H1 (cell line): ENCODE results near the gene CCR3. TPM values are rescaled to one million over a fixed set of nuclear protein-coding genes. Genes with fewer than 3 reads are reported as not detected.

ENCODE experiments used
- CTCF ChIA-PET: fragments of 300-600 bp; sonication (Branson Sonifier 250); formaldehyde crosslinking; loops from one replicate; lab custom pipeline; 2021; ENCODE audit not compliant: partially characterized antibody; lab: Charles Lee
- POLR2A ChIA-PET: fragments of 300-600 bp; sonication (Branson Sonifier 250); formaldehyde crosslinking; loops from one replicate; lab custom pipeline; 2021; ENCODE audit warnings: inconsistent platforms; ENCODE audit not compliant: partially characterized antibody; lab: Charles Lee
- DNase-seq, 2 experiments: peaks; one replicate each; pipeline versions ENCODE4 v3.0.0 to v3.0.0-alpha.2; 2010 to 2022; ENCODE audit warnings: low spot score in 2 of 2, low read depth in 1 of 2, mixed read lengths in 1 of 2
- FAIRE-seq: peaks from 2 replicates; lab custom pipeline; 2011; peaks lifted over from hg19 to GRCh38; lab: Jason Lieb, UNC
- H2AFZ ChIP-seq: 2 replicates; pipeline ENCODE4 v1.8.1; 2012; ENCODE audit warnings: low read length, inconsistent platforms
- H2AK5ac ChIP-seq: 2 replicates; pipeline ENCODE4 v1.6.1; 2013; ENCODE audit warnings: low read depth, low read length
- H2BK120ac ChIP-seq: replicated peaks from 2 replicates; pipeline ENCODE3; 2013; ENCODE audit warnings: low read depth, low read length, inconsistent platforms
- H2BK12ac ChIP-seq: 2 replicates; pipeline ENCODE4 v1.6.1; 2013; ENCODE audit warnings: low read depth, low read length
- H2BK15ac ChIP-seq: 2 replicates; pipeline ENCODE4 v1.6.1; 2013; ENCODE audit warnings: low read length
- H2BK20ac ChIP-seq: 2 replicates; pipeline ENCODE4 v1.6.1; 2013; ENCODE audit warnings: low read length
- H2BK5ac ChIP-seq: 2 replicates; pipeline ENCODE4 v1.6.1; 2013; ENCODE audit warnings: low read depth, low read length
- H3K14ac ChIP-seq: 2 replicates; pipeline ENCODE4 v1.6.1; 2013; ENCODE audit warnings: inconsistent platforms; ENCODE audit not compliant: insufficient read length
- H3K18ac ChIP-seq: 2 replicates; pipeline ENCODE4 v1.6.1; 2013; ENCODE audit warnings: low read length; ENCODE audit errors: extremely low read depth
- H3K23ac ChIP-seq: 2 replicates; pipeline ENCODE4 v1.6.1; 2013; ENCODE audit warnings: inconsistent platforms; ENCODE audit not compliant: insufficient read length
- H3K23me2 ChIP-seq: 2 replicates; pipeline ENCODE4 v1.6.1; 2013; ENCODE audit warnings: low read depth, low read length
- H3K27ac ChIP-seq: 2 replicates; pipeline ENCODE4 v1.6.1; 2011; ENCODE audit warnings: low read depth, low read length, inconsistent platforms
- H3K27me3 ChIP-seq, 4 experiments: replicated peaks in 1 of 4; 1 replicate in 1 of 4; 2 replicates in 3 of 4; pipeline versions ENCODE4 v1.6.1 to v1.8.1; 2011 to 2013; ENCODE audit warnings: low read length in 3 of 4, mild to moderate bottlenecking in 3 of 4, inconsistent platforms in 2 of 4, mixed read lengths in 2 of 4, moderate library complexity in 1 of 4; ENCODE audit not compliant: control insufficient read depth in 3 of 4, insufficient read depth in 3 of 4; ENCODE audit errors: extremely low read depth in 1 of 4
- H3K36me3 ChIP-seq, 4 experiments: 2 replicates each; pipeline versions ENCODE4 v1.6.1 to v1.8.1; 2011 to 2013; ENCODE audit warnings: mild to moderate bottlenecking in 4 of 4, low read length in 3 of 4, moderate library complexity in 2 of 4, control low read depth in 1 of 4, inconsistent platforms in 1 of 4; ENCODE audit not compliant: insufficient read depth in 4 of 4, control insufficient read depth in 2 of 4
- H3K4ac ChIP-seq: replicated peaks from 2 replicates; pipeline ENCODE3; 2013; ENCODE audit warnings: low read length, low read depth, mixed read lengths, inconsistent platforms; ENCODE audit not compliant: insufficient read length
- H3K4me1 ChIP-seq, 4 experiments: replicated peaks in 1 of 4; 1 replicate in 1 of 4; 2 replicates in 3 of 4; pipeline versions ENCODE4 v1.6.1 to v1.8.1; 2011 to 2013; ENCODE audit warnings: low read length in 3 of 4, inconsistent platforms in 2 of 4, mixed read lengths in 1 of 4; ENCODE audit not compliant: insufficient read depth in 4 of 4, control insufficient read depth in 3 of 4
- H3K4me2 ChIP-seq, 2 experiments: 2 replicates each; pipeline versions ENCODE4 v1.6.1 to v1.8.1; 2011 to 2013; ENCODE audit warnings: low read depth in 2 of 2, low read length in 2 of 2, control low read depth in 1 of 2, inconsistent platforms in 1 of 2, mild to moderate bottlenecking in 1 of 2; ENCODE audit not compliant: insufficient read depth in 1 of 2
- H3K4me3 ChIP-seq, 4 experiments: fragments of 200-600, 300-600 bp in 1 of 4; sonication (generic), shearing (Covaris generic), sonication (Bioruptor Twin) in 1 of 4; 2 replicates each; pipeline versions ENCODE4 v1.5.1 to v1.8.1; 2011 to 2016; ENCODE audit warnings: low read length in 4 of 4, low read depth in 3 of 4, control low read depth in 2 of 4, inconsistent platforms in 2 of 4, mild to moderate bottlenecking in 2 of 4, mixed read lengths in 1 of 4, moderate library complexity in 1 of 4; ENCODE audit not compliant: insufficient read depth in 2 of 4; ENCODE audit errors: extremely low read depth in 1 of 4
- H3K56ac ChIP-seq: replicated peaks from 2 replicates; pipeline ENCODE3; 2013; ENCODE audit warnings: low read depth, mild to moderate bottlenecking, mixed read lengths, low read length, inconsistent platforms; ENCODE audit not compliant: insufficient read length
- H3K79me1 ChIP-seq: 2 replicates; pipeline ENCODE4 v1.6.1; 2013; ENCODE audit warnings: low read depth, low read length, control low read depth
- H3K79me2 ChIP-seq, 2 experiments: 2 replicates each; pipeline versions ENCODE4 v1.6.1 to v1.8.1; 2012 to 2013; ENCODE audit warnings: low read length in 2 of 2, mild to moderate bottlenecking in 2 of 2, inconsistent platforms in 1 of 2; ENCODE audit not compliant: insufficient read depth in 2 of 2, control insufficient read depth in 1 of 2
- H3K9ac ChIP-seq, 4 experiments: replicated peaks in 1 of 4; 1 replicate in 1 of 4; 2 replicates in 3 of 4; pipeline versions ENCODE4 v1.6.1 to v1.8.1; 2011 to 2013; ENCODE audit warnings: low read depth in 3 of 4, low read length in 3 of 4, control low read depth in 2 of 4, mild to moderate bottlenecking in 2 of 4, moderate library complexity in 2 of 4, inconsistent platforms in 1 of 4; ENCODE audit errors: extremely low read depth in 1 of 4
- H3K9me3 ChIP-seq, 2 experiments: 2 replicates each; pipeline versions ENCODE4 v1.6.1 to v1.8.1; 2012 to 2013; ENCODE audit warnings: mild to moderate bottlenecking in 2 of 2, moderate library complexity in 2 of 2, control low read depth in 1 of 2, inconsistent platforms in 1 of 2, low read depth in 1 of 2, low read length in 1 of 2, mixed read lengths in 1 of 2; ENCODE audit not compliant: insufficient read depth in 2 of 2
- H4K20me1 ChIP-seq, 2 experiments: replicated peaks in 1 of 2; 2 replicates each; pipeline versions ENCODE3 to v1.8.1; 2011 to 2013; ENCODE audit warnings: inconsistent platforms in 2 of 2, low read length in 2 of 2, mild to moderate bottlenecking in 1 of 2; ENCODE audit not compliant: insufficient read depth in 2 of 2, control insufficient read depth in 1 of 2
- H4K5ac ChIP-seq: 2 replicates; pipeline ENCODE4 v1.6.1; 2013; ENCODE audit warnings: low read length, low read depth, mixed read lengths, inconsistent platforms; ENCODE audit not compliant: insufficient read length
- H4K8ac ChIP-seq: 2 replicates; pipeline ENCODE4 v1.8.0; 2013; ENCODE audit warnings: mild to moderate bottlenecking, moderate library complexity, low read length, inconsistent platforms; ENCODE audit not compliant: insufficient read depth; ENCODE audit errors: extremely low read depth
- H4K91ac ChIP-seq: replicated peaks from 2 replicates; pipeline ENCODE3; 2013; ENCODE audit warnings: low read length, mixed read lengths, inconsistent platforms; ENCODE audit not compliant: insufficient read length
- BCL11A ChIP-seq, 2 experiments: IDR thresholded peaks; one replicate each; pipeline ENCODE4 v1.6.1; 2011; ENCODE audit warnings: low read depth in 2 of 2, low read length in 2 of 2, mild to moderate bottlenecking in 2 of 2
- CREB1 ChIP-seq: IDR thresholded peaks from 2 replicates; pipeline ENCODE4 v1.6.1; 2012; ENCODE audit warnings: inconsistent platforms
- GABPA ChIP-seq: IDR thresholded peaks from 2 replicates; pipeline ENCODE4 v1.6.1; 2011; ENCODE audit warnings: mild to moderate bottlenecking, low read length, moderate library complexity, borderline replicate concordance; ENCODE audit not compliant: insufficient read depth
- HDAC2 ChIP-seq, 2 experiments: fragments of 300-600 bp in 1 of 2; sonication (generic) in 1 of 2; IDR thresholded peaks; 2 replicates each; pipeline ENCODE4 v1.6.1; 2011 to 2012; ENCODE audit warnings: low read depth in 2 of 2, low read length in 2 of 2, mild to moderate bottlenecking in 2 of 2, moderate library complexity in 2 of 2, borderline replicate concordance in 1 of 2, inconsistent platforms in 1 of 2
- KDM4A ChIP-seq: IDR thresholded peaks from one replicate; pipeline ENCODE4 v1.7.1; 2012; ENCODE audit warnings: low read depth, mild to moderate bottlenecking, moderate library complexity, low read length, inconsistent platforms; ENCODE audit not compliant: severe bottlenecking
- NRF1 ChIP-seq: IDR thresholded peaks from 2 replicates; pipeline ENCODE4 v1.6.1; 2011; ENCODE audit warnings: mild to moderate bottlenecking, low read depth, low read length, improper control_type of control experiment
- POLR2AphosphoS5 ChIP-seq: IDR thresholded peaks from 2 replicates; pipeline ENCODE4 v1.6.1; 2011; ENCODE audit warnings: low read depth, low read length
- POU5F1 ChIP-seq: IDR thresholded peaks from 2 replicates; pipeline ENCODE4 v1.6.1; 2011; ENCODE audit warnings: low read depth, mild to moderate bottlenecking, low read length, moderate library complexity
- RAD21 ChIP-seq, 2 experiments: IDR thresholded peaks in 1 of 2; conservative IDR thresholded peaks in 1 of 2; 2 replicates each; pipeline ENCODE4 v1.6.1; 2011; ENCODE audit warnings: low read depth in 2 of 2, low read length in 2 of 2, improper control_type of control experiment in 1 of 2, inconsistent platforms in 1 of 2, mild to moderate bottlenecking in 1 of 2, moderate library complexity in 1 of 2
- RXRA ChIP-seq: IDR thresholded peaks from 2 replicates; pipeline ENCODE4 v1.6.1; 2011; ENCODE audit warnings: low read depth, mild to moderate bottlenecking, low read length, moderate library complexity; ENCODE audit not compliant: insufficient read depth
- SIN3A ChIP-seq, 2 experiments: IDR thresholded peaks in 1 of 2; conservative IDR thresholded peaks in 1 of 2; 2 replicates each; pipeline ENCODE4 v1.6.1; 2011 to 2012; ENCODE audit warnings: low read length in 2 of 2, improper control_type of control experiment in 1 of 2, low read depth in 1 of 2, mild to moderate bottlenecking in 1 of 2
- SP4 ChIP-seq: IDR thresholded peaks from 2 replicates; pipeline ENCODE4 v1.6.1; 2012; ENCODE audit warnings: low read length, inconsistent platforms
- SUZ12 ChIP-seq: fragments of 200-600 bp; sonication (generic); IDR thresholded peaks from 2 replicates; pipeline ENCODE4 v1.6.1; 2012; ENCODE audit warnings: mild to moderate bottlenecking, inconsistent platforms, low read length, moderate library complexity, mixed read lengths
- TCF12 ChIP-seq: IDR thresholded peaks from 2 replicates; pipeline ENCODE4 v1.6.1; 2011; ENCODE audit warnings: low read depth, mild to moderate bottlenecking, low read length
- WGBS, 2 experiments: shearing (Covaris generic) in 1 of 2; methylation state at CpG; one replicate each; pipeline versions ENCODE4 v1.1.6 to v1.1.7; 2013 to 2015; ENCODE audit warnings: low lambda C conversion rate in 2 of 2, mixed read lengths in 2 of 2, inconsistent platforms in 1 of 2, low coverage in 1 of 2, missing lambda C conversion rate in 1 of 2; ENCODE audit not compliant: insufficient replicate concordance in 2 of 2, insufficient coverage in 1 of 2, insufficient read length in 1 of 2; ENCODE audit errors: extremely low coverage in 1 of 2, missing lambda C conversion rate in 1 of 2; 5-methylcytosine and 5-hydroxymethylcytosine counted together
- polyA plus RNA-seq, 7 experiments: library from polyadenylated mRNA; depleted of rRNA in 3 of 7; stranded (reverse) in 5 of 7; unstranded in 2 of 7; fragments of >200 nt in 5 of 7; fragments of 200-250 nt in 2 of 7; gene quantifications; 1 replicate in 5 of 7; 2 replicates in 1 of 7; 4 replicates in 1 of 7; pipeline versions ENCODE4 v1.2.1 to v1.2.3, GENCODE V29; 2011 to 2013; ENCODE audit warnings: missing spikeins in 2 of 7, mixed read lengths in 2 of 7
- total RNA-seq: library from RNA; stranded (reverse); fragmentation: NEBNext Ultra II Directional; extraction: Animal tissue kit (Norgen Biotek cat#: 25700); gene quantifications from 2 replicates; pipeline ENCODE4 v1.2.1, GENCODE V29; 2021

CCR3 gene
- total and polyA plus RNA-seq, 2 of the 8 experiments (the other 6 are each of a cell fraction or from before 2014, with no cell fraction given), result not detected

- 94% methylated on average over 2 of the region's 2 CpGs; no CpG with 5 or more reads in 1 of the 2 experiments for WGBS, 2 experiments
- Histone ChIP-seq H3K27me3 (no peaks in the 10 kb centered on the region), H3K9me3 (no peaks in the 10 kb centered on the region), H3K56ac (no peak overlapping the region), H2BK20ac (no peak overlapping the region), H3K4me1 (peaks cover 0 to 4% (median 1%) of the 10 kb centered on the region in 4 experiments; a peak in 3 of 7 replicates), H3K23me2 (no peaks in the 10 kb centered on the region), H2BK12ac (no peak overlapping the region), H2AFZ (no peak overlapping the region), H4K5ac (no peak overlapping the region), H3K18ac (no peak overlapping the region), H3K79me1 (no peaks in the 10 kb centered on the region), H3K79me2 (no peaks in the 10 kb centered on the region), H2BK5ac (no peak overlapping the region), H2BK15ac (no peak overlapping the region), H2AK5ac (no peak overlapping the region), H3K4me2 (no peak overlapping the region), H2BK120ac (no peak overlapping the region), H4K20me1 (no peaks in the 10 kb centered on the region), H3K14ac (no peak overlapping the region), H3K4ac (no peak overlapping the region), H3K9ac (no peak overlapping the region), H3K36me3 (no peaks in the 10 kb centered on the region), H3K23ac (no peak overlapping the region), H3K27ac (no peak overlapping the region), H4K8ac (no peak overlapping the region), H3K4me3 (no peak overlapping the region), H4K91ac (no peak overlapping the region)
- ChIA-PET POLR2A (no interaction called here), CTCF (interaction anchor here (0.8 to 1.6 kb wide), 6 partner anchors 9 to 127 kb away, joined by 3 read pairs; partner anchors contain the start of gene CCR5)
- TF ChIP-seq TCF12, result no peak
- no peak for TF ChIP-seq KDM4A
- TF ChIP-seq POU5F1, result no peak
- no peak for TF ChIP-seq RAD21 (IDR thresholded peaks at IDR 0.05 in 1 of 2, conservative IDR thresholded peaks at IDR 0.05 in 1 of 2; ENCODE audit: low read depth in 2 of 2, low read length in 2 of 2)
- no peak for TF ChIP-seq POLR2AphosphoS5
- no peak for TF ChIP-seq BCL11A (IDR thresholded peaks at IDR 0.05; ENCODE audit: low read depth in 2 of 2, low read length in 2 of 2)
- no peak for TF ChIP-seq RXRA
- no peak for TF ChIP-seq SP4
- no peak for TF ChIP-seq SIN3A (conservative IDR thresholded peaks at IDR 0.05 in 1 of 2, IDR thresholded peaks at IDR 0.05 in 1 of 2; ENCODE audit: low read depth in 1 of 2, low read length in 2 of 2)
- no peak for TF ChIP-seq HDAC2 (IDR thresholded peaks at IDR 0.05; ENCODE audit: borderline replicate concordance in 1 of 2, low read depth in 2 of 2, low read length in 2 of 2)
- TF ChIP-seq NRF1, result no peak
- TF ChIP-seq GABPA, result no peak
- no peak for TF ChIP-seq SUZ12
- no peak for TF ChIP-seq CREB1
- FAIRE-seq (no peak), DNase-seq (no peak)
Measured at GRCh38 chr3:46243560-46243959, 1.3 kb downstream of the CCR3 start.
